H1 (cell line): ENCODE measurements around the gene P2RX5. TPM values are rescaled to one million over a fixed set of nuclear protein-coding genes. Genes with fewer than 3 reads are reported as not detected.

ENCODE experiments used
- polyA plus RNA-seq, 7 experiments: library from polyadenylated mRNA; depleted of rRNA in 3 of 7; stranded (reverse) in 5 of 7; unstranded in 2 of 7; fragments of >200 nt in 5 of 7; fragments of 200-250 nt in 2 of 7; gene quantifications; 1 replicate in 5 of 7; 2 replicates in 1 of 7; 4 replicates in 1 of 7; pipeline versions ENCODE4 v1.2.1 to v1.2.3, GENCODE V29; 2011 to 2013; ENCODE audit warnings: missing spikeins in 2 of 7, mixed read lengths in 2 of 7
- total RNA-seq: library from RNA; stranded (reverse); fragmentation: NEBNext Ultra II Directional; extraction: Animal tissue kit (Norgen Biotek cat#: 25700); gene quantifications from 2 replicates; pipeline ENCODE4 v1.2.1, GENCODE V29; 2021

Gene P2RX5
- total and polyA plus RNA-seq, 2 of the 8 experiments (the other 6 are each of a cell fraction or from before 2014, with no cell fraction given) = 12.0 to 15.6 TPM

Other genes starting within 250 kb of the P2RX5 start
- not detected in 2 replicates for gene SPATA22, start 224.3 kb downstream of the P2RX5 start, total RNA-seq
- 0.06 TPM in 1 of 2 replicates, not detected in the other for gene SPATA22, start 224.3 kb downstream of the P2RX5 start, polyA plus RNA-seq (2011; rRNA removed)
- not detected in 2 replicates for gene ASPA, start 220.2 kb downstream of the P2RX5 start, total RNA-seq
- gene ASPA, start 220.2 kb downstream of the P2RX5 start, polyA plus RNA-seq (2011; rRNA removed) = 0.03 TPM in 1 of 2 replicates, not detected in the other
- gene TRPV3, start 138.3 kb downstream of the P2RX5 start, total RNA-seq = 0.40 and 0.56 TPM in 2 replicates
- gene TRPV3, start 138.3 kb downstream of the P2RX5 start, polyA plus RNA-seq (2011; rRNA removed) = 1.0 and 1.1 TPM in 2 replicates
- gene TRPV1, start 86.7 kb downstream of the P2RX5 start, total RNA-seq = 2.5 and 3.0 TPM in 2 replicates
- 3.0 and 3.5 TPM in 2 replicates for gene TRPV1, start 86.7 kb downstream of the P2RX5 start, polyA plus RNA-seq (2011; rRNA removed)
- gene SHPK, start 59.9 kb downstream of the P2RX5 start, total RNA-seq = 36.7 and 37.3 TPM in 2 replicates
- gene SHPK, start 59.9 kb downstream of the P2RX5 start, polyA plus RNA-seq (2011; rRNA removed) = 28.6 and 35.5 TPM in 2 replicates
- 12.9 and 16.4 TPM in 2 replicates for gene CTNS, start 59.4 kb downstream of the P2RX5 start, total RNA-seq
- gene CTNS, start 59.4 kb downstream of the P2RX5 start, polyA plus RNA-seq (2011; rRNA removed) = 11.6 and 13.1 TPM in 2 replicates
- 81.8 and 83.5 TPM in 2 replicates for gene TAX1BP3, start 27.6 kb downstream of the P2RX5 start, total RNA-seq
- 65.3 and 87.8 TPM in 2 replicates for gene TAX1BP3, start 27.6 kb downstream of the P2RX5 start, polyA plus RNA-seq (2011; rRNA removed)
- gene EMC6, start 27.3 kb downstream of the P2RX5 start, total RNA-seq = 81.5 and 86.5 TPM in 2 replicates
- gene EMC6, start 27.3 kb downstream of the P2RX5 start, polyA plus RNA-seq (2011; rRNA removed) = 193 and 201 TPM in 2 replicates
- 29.4 and 29.5 TPM in 2 replicates for gene HASPIN, start 27.7 kb upstream of the P2RX5 start, total RNA-seq
- gene HASPIN, start 27.7 kb upstream of the P2RX5 start, polyA plus RNA-seq (2011; rRNA removed) = 7.8 and 12.0 TPM in 2 replicates
- 23.2 and 24.5 TPM in 2 replicates for gene ITGAE, start 105.0 kb upstream of the P2RX5 start, total RNA-seq
- gene ITGAE, start 105.0 kb upstream of the P2RX5 start, polyA plus RNA-seq (2011; rRNA removed) = 25.5 and 43.1 TPM in 2 replicates
- gene NCBP3, start 150.1 kb upstream of the P2RX5 start, total RNA-seq = 46.1 and 47.9 TPM in 2 replicates
- gene NCBP3, start 150.1 kb upstream of the P2RX5 start, polyA plus RNA-seq (2011; rRNA removed) = 16.5 and 19.6 TPM in 2 replicates
- gene CAMKK1, start 196.9 kb upstream of the P2RX5 start, total RNA-seq = 7.6 and 8.5 TPM in 2 replicates
- gene CAMKK1, start 196.9 kb upstream of the P2RX5 start, polyA plus RNA-seq (2011; rRNA removed) = 7.1 and 10.4 TPM in 2 replicates
- gene P2RX1, start 220.3 kb upstream of the P2RX5 start, total RNA-seq = 0.19 and 0.45 TPM in 2 replicates
- gene P2RX1, start 220.3 kb upstream of the P2RX5 start, polyA plus RNA-seq (2011; rRNA removed) = 1.1 and 1.6 TPM in 2 replicates